Smooth muscle cell (in vitro differentiated cells): ENCODE data around the gene ARHGAP26. TPM values are rescaled to one million over a fixed set of nuclear protein-coding genes. Genes with fewer than 3 reads are reported as not detected.

Experiments used
- DNase-seq: peaks from one replicate; lab custom pipeline; 2025; ENCODE audit not compliant: unreplicated experiment; lab: John Stamatoyannopoulos, UW
- H2AFZ ChIP-seq: fragments of 200-600 bp; sonication (generic); 2 replicates; pipeline ENCODE4 v1.6.0; 2016; ENCODE audit warnings: antibody characterized with exemption, low read depth, mild to moderate bottlenecking
- H3F3A ChIP-seq: fragments of 200-600 bp; sonication (generic); 2 replicates; pipeline ENCODE4 v1.6.0; 2017; ENCODE audit warnings: antibody characterized with exemption, low read depth
- H3K27ac ChIP-seq: fragments of 200-600 bp; sonication (generic); 2 replicates; pipeline ENCODE4 v1.5.1; 2016; ENCODE audit warnings: low read depth, mild to moderate bottlenecking
- H3K27me3 ChIP-seq: fragments of 200-600 bp; sonication (generic); 2 replicates; pipeline ENCODE4 v1.6.1; 2016; ENCODE audit warnings: low read depth, mild to moderate bottlenecking
- H3K36me3 ChIP-seq: fragments of 200-600 bp; sonication (generic); 2 replicates; pipeline ENCODE4 v1.5.1; 2016; ENCODE audit warnings: low read depth
- H3K4me1 ChIP-seq: fragments of 200-600 bp; sonication (generic); 2 replicates; pipeline ENCODE4 v1.5.1; 2016; ENCODE audit warnings: low read depth
- H3K4me2 ChIP-seq: fragments of 200-600 bp; sonication (generic); 2 replicates; pipeline ENCODE4 v1.6.0; 2016; ENCODE audit warnings: mild to moderate bottlenecking
- H3K4me3 ChIP-seq: fragments of 200-600 bp; sonication (generic); 2 replicates; pipeline ENCODE4 v1.5.1; 2016; ENCODE audit warnings: mild to moderate bottlenecking
- H3K79me2 ChIP-seq: fragments of 200-600 bp; sonication (generic); 2 replicates; pipeline ENCODE4 v1.6.0; 2016; ENCODE audit warnings: low read depth, mild to moderate bottlenecking
- H3K9ac ChIP-seq: fragments of 200-600 bp; sonication (generic); 2 replicates; pipeline ENCODE4 v1.6.0; 2016; ENCODE audit warnings: low read depth
- H3K9me3 ChIP-seq: fragments of 200-600 bp; sonication (generic); replicated peaks from 2 replicates; pipeline ENCODE4 v1.5.1; 2016; ENCODE audit warnings: low read depth
- H4K20me1 ChIP-seq: fragments of 200-600 bp; sonication (generic); 2 replicates; pipeline ENCODE4 v1.6.0; 2016; ENCODE audit warnings: low read depth
- WGBS: methylation state at CpG from one replicate; pipeline ENCODE4 v1.1.7; 2016; ENCODE audit warnings: low lambda C conversion rate; 5-methylcytosine and 5-hydroxymethylcytosine counted together
- polyA plus RNA-seq: library from polyadenylated mRNA; unstranded; fragments of >200 nt; fragmentation: Nextera tagmentation; extraction: Ambion mirVana; gene quantifications from 2 replicates; pipeline ENCODE4 v1.2.1, GENCODE V29; 2016
- total RNA-seq: library from RNA; depleted of rRNA; stranded (reverse); fragments of >200 nt; gene quantifications from 2 replicates; pipeline ENCODE4 v1.2.3, GENCODE V29; 2014
- TF ChIP-seq, protein P1 (sequence below): fragments of 200-600 bp; sonication (generic); IDR thresholded peaks from 2 replicates; pipeline ENCODE4 v1.5.1; 2017; ENCODE audit warnings: borderline replicate concordance, mild to moderate bottlenecking, antibody characterized with exemption; ENCODE audit not compliant: insufficient read depth, poor library complexity, severe bottlenecking

ARHGAP26 gene
- total and polyA plus RNA-seq, 2 experiments from 2014 or later: 2.2 to 5.1 TPM

DNA sequence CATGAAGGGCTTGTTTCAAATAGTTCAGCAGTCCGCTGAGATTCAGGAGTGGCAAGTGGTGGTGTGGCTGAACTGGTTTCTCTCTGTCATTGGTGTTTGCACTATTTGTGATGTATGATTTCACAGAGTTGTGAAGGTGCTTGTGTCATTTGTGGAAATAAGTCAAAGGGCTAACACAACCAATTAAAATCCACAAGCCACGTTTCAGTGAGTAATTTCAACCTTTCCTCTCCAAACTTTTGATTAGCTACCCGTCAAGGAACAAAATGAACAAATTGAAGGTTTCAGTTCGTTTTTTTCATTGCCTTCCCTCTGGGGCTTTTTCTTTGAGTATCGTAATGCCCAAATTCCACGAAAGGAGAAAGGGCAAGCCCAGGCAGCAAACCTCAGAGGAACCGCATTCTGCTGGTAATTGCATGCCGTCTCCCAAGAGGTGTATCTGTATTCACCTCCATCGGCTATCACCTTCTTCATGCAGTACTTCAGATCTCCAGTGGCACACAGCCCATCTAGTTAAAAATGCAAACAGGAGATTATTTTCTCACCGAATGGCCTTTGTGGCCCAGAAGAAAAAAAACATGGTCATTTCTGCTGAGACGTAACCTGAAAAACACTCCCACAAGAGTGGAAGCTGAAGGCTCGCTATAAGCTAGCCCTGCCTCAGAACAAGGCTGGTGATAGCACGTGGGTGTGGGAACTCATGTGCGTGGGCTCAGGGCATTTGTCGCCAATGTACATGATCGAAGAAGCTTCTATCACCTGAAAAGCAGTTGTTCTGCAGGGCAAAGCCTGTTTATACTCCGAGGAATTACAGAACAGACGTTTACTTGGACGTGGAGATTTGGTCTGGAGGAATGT, 436.2 kb downstream of the ARHGAP26 start:
- no peak for DNase-seq
- Histone ChIP-seq H3K4me3 (no peak overlapping the region), H3K79me2 (no peaks in the 10 kb centered on the region), H2AFZ (no peak overlapping the region), H4K20me1 (no peaks in the 10 kb centered on the region), H3K9me3 (no peaks in the 10 kb centered on the region), H3K4me1 (no peaks in the 10 kb centered on the region), H3K36me3 (no peaks in the 10 kb centered on the region), H3K27me3 (no peaks in the 10 kb centered on the region), H3K27ac (no peak overlapping the region), H3K4me2 (no peak overlapping the region), H3F3A (peaks cover 9% of the 10 kb centered on the region), H3K9ac (no peak overlapping the region)
- TF ChIP-seq, protein P1, sequence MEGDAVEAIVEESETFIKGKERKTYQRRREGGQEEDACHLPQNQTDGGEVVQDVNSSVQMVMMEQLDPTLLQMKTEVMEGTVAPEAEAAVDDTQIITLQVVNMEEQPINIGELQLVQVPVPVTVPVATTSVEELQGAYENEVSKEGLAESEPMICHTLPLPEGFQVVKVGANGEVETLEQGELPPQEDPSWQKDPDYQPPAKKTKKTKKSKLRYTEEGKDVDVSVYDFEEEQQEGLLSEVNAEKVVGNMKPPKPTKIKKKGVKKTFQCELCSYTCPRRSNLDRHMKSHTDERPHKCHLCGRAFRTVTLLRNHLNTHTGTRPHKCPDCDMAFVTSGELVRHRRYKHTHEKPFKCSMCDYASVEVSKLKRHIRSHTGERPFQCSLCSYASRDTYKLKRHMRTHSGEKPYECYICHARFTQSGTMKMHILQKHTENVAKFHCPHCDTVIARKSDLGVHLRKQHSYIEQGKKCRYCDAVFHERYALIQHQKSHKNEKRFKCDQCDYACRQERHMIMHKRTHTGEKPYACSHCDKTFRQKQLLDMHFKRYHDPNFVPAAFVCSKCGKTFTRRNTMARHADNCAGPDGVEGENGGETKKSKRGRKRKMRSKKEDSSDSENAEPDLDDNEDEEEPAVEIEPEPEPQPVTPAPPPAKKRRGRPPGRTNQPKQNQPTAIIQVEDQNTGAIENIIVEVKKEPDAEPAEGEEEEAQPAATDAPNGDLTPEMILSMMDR: no peak
- WGBS: 87% methylated on average over 19 of the region's 19 CpGs

DNA sequence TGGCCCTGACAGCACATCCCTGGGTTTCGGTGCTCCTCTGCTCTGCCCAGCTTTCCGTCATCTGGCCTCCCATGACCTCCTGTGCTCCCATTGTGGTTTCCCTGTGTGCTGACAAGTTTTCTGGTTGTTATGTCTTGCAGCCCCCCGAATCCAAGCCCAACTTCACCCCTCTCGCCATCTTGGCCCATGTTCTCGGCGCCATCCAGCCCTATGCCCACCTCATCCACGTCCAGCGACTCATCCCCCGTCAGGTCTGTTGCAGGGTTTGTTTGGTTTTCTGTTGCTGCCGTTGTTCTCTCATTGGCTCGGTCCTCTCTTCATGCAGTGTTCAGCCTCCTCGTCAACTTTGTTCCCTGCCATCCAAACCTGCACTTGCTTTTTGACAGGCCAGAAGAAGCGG, 436.9 kb downstream of the ARHGAP26 start:
- TF ChIP-seq, protein P1: no peak
- Histone ChIP-seq H3K9ac (no peak overlapping the region), H3K4me2 (no peak overlapping the region), H2AFZ (no peak overlapping the region), H3K27ac (no peak overlapping the region), H3K36me3 (no peaks in the 10 kb centered on the region), H3K9me3 (no peaks in the 10 kb centered on the region), H3F3A (peaks cover 3% of the 10 kb centered on the region), H4K20me1 (no peaks in the 10 kb centered on the region), H3K79me2 (no peaks in the 10 kb centered on the region), H3K4me3 (no peak overlapping the region), H3K4me1 (no peaks in the 10 kb centered on the region), H3K27me3 (no peaks in the 10 kb centered on the region)
- DNase-seq: no peak
- WGBS: 94% methylated on average over 13 of the region's 13 CpGs

GRCh38 chr5:143207563-143208364, 437.6 kb downstream of the ARHGAP26 start:
- Histone ChIP-seq H3K4me2 (peak overlapping the region; percentile 22), H2AFZ (no peak overlapping the region), H3K79me2 (no peaks in the 10 kb centered on the region), H3F3A (no peaks in the 10 kb centered on the region), H3K4me1 (no peaks in the 10 kb centered on the region), H3K4me3 (no peak overlapping the region), H3K9ac (no peak overlapping the region), H3K36me3 (no peaks in the 10 kb centered on the region), H3K27me3 (no peaks in the 10 kb centered on the region), H3K27ac (no peak overlapping the region), H4K20me1 (no peaks in the 10 kb centered on the region), H3K9me3 (no peaks in the 10 kb centered on the region)
- DNase-seq: no peak
- TF ChIP-seq, protein P1: no peak
- 85% methylated on average over 13 of the region's 13 CpGs for whole genome bisulfite sequencing
